CD8-positive, alpha-beta memory T cell (primary cell): ENCODE results near the gene SMAD1. TPM values are rescaled to one million over a fixed set of nuclear protein-coding genes. Genes with fewer than 3 reads are reported as not detected.

ENCODE experiments used
- CTCF ChIA-PET: fragments of 350-600 bp; sonication (Branson Sonifier 250); formaldehyde crosslinking; loops from one replicate; lab custom pipeline; 2021; ENCODE audit warnings: antibody characterized with exemption; lab: Charles Lee
- POLR2A ChIA-PET: fragments of 350-600 bp; sonication (Branson Sonifier 250); formaldehyde crosslinking; loops from one replicate; lab custom pipeline; 2021; ENCODE audit warnings: antibody characterized with exemption; lab: Charles Lee
- DNase-seq, 5 donors: peaks; one replicate each; pipeline versions ENCODE4 v3.0.0 to v3.0.0-alpha.2; 2020 to 2022; ENCODE audit warnings: mixed read lengths in 1 of 5
- H3K27ac ChIP-seq: one replicate; pipeline ENCODE4 v1.7.0; 2013; ENCODE audit warnings: low read depth, mild to moderate bottlenecking, low read length, moderate library complexity
- H3K27me3 ChIP-seq: 2 replicates; pipeline ENCODE4 v1.7.0; 2013; ENCODE audit warnings: low read length, mild to moderate bottlenecking; ENCODE audit not compliant: insufficient read depth, poor library complexity, severe bottlenecking
- H3K36me3 ChIP-seq: 2 replicates; pipeline ENCODE4 v1.7.0; 2013; ENCODE audit warnings: mild to moderate bottlenecking, low read length, moderate library complexity; ENCODE audit not compliant: insufficient read depth
- H3K4me1 ChIP-seq: 2 replicates; pipeline ENCODE4 v1.7.0; 2013; ENCODE audit warnings: mild to moderate bottlenecking, low read length, moderate library complexity; ENCODE audit not compliant: insufficient read depth
- H3K4me3 ChIP-seq: 2 replicates; pipeline ENCODE4 v1.7.0; 2013; ENCODE audit warnings: mild to moderate bottlenecking, low read length
- H3K9me3 ChIP-seq: 2 replicates; pipeline ENCODE4 v1.7.0; 2013; ENCODE audit warnings: mild to moderate bottlenecking, low read length
- H3K27ac Mint-ChIP-seq, 8 donors: one replicate each; pipeline ENCODE4 v1.8.0; 2020 to 2021; ENCODE audit warnings: mixed read lengths in 8 of 8, mild to moderate bottlenecking in 6 of 8, inconsistent platforms in 3 of 8, moderate library complexity in 3 of 8
- H3K27me3 Mint-ChIP-seq, 2 donors: one replicate each; pipeline ENCODE4 v1.8.0; 2020 to 2021; ENCODE audit warnings: mixed read lengths in 2 of 2, mild to moderate bottlenecking in 1 of 2, moderate library complexity in 1 of 2
- H3K36me3 Mint-ChIP-seq, 3 donors: one replicate each; pipeline ENCODE4 v1.8.0; 2020 to 2021; ENCODE audit warnings: mixed read lengths in 3 of 3, inconsistent platforms in 1 of 3, mild to moderate bottlenecking in 1 of 3
- H3K4me1 Mint-ChIP-seq, 3 donors: one replicate each; pipeline ENCODE4 v1.8.0; 2020 to 2021; ENCODE audit warnings: mixed read lengths in 3 of 3, inconsistent platforms in 1 of 3, mild to moderate bottlenecking in 1 of 3
- H3K4me3 Mint-ChIP-seq, 7 donors: one replicate each; pipeline ENCODE4 v1.8.0; 2020 to 2021; ENCODE audit warnings: mixed read lengths in 7 of 7, mild to moderate bottlenecking in 6 of 7, moderate library complexity in 4 of 7, inconsistent platforms in 2 of 7
- H3K9me3 Mint-ChIP-seq, 5 donors: one replicate each; pipeline ENCODE4 v1.8.0; 2020 to 2022; ENCODE audit warnings: mixed read lengths in 5 of 5, mild to moderate bottlenecking in 3 of 5, moderate library complexity in 2 of 5, inconsistent platforms in 1 of 5
- polyA plus RNA-seq: library from polyadenylated mRNA; unstranded; fragments of 300-500 nt; fragmentation: Illumina TruSeq; gene quantifications from one replicate; pipeline ENCODE4 v1.2.3, GENCODE V29; 2021
- total RNA-seq, 2 experiments: library from RNA; stranded (reverse); gene quantifications; one replicate each; pipeline ENCODE4 v1.2.3, GENCODE V29; 2021

Gene SMAD1
- total and polyA plus RNA-seq, 3 experiments from 2014 or later, result 0.52 to 1.6 (median 1.3) TPM

- ChIA-PET POLR2A (no interaction called here), CTCF (no interaction called here)
- Histone ChIP-seq H3K27me3 (peaks cover 5% of the 10 kb centered on the region), H3K4me1 (no peaks in the 10 kb centered on the region), H3K4me3 (no peak overlapping the region), H3K27ac (no peak overlapping the region), H3K9me3 (no peaks in the 10 kb centered on the region), H3K36me3 (no peaks in the 10 kb centered on the region)
- no peak for DNase-seq
- Mint-ChIP-seq H3K9me3 (no peaks in the 10 kb centered on the region), H3K27me3 (peaks cover 4 to 12% of the 10 kb centered on the region in 2 donors), H3K27ac (no peak overlapping the region), H3K4me1 (no peaks in the 10 kb centered on the region), H3K4me3 (no peak overlapping the region), H3K36me3 (no peaks in the 10 kb centered on the region)
These were observed 41.5 kb downstream of the SMAD1 start for GRCh38 chr4:145523117-145523516.

- no peak overlapping the region for H3K4me3 Mint-ChIP-seq
- no peak for DNase-seq
- ChIA-PET CTCF (no interaction called here), POLR2A (no interaction called here)
- H3K9me3 Mint-ChIP-seq, result no peaks in the 10 kb centered on the region
- Histone ChIP-seq H3K36me3 (no peaks in the 10 kb centered on the region), H3K4me3 (no peak overlapping the region), H3K27me3 (peaks cover 5% of the 10 kb centered on the region), H3K9me3 (no peaks in the 10 kb centered on the region), H3K27ac (no peak overlapping the region), H3K4me1 (no peaks in the 10 kb centered on the region)
- no peaks in the 10 kb centered on the region for H3K4me1 Mint-ChIP-seq
- H3K36me3 Mint-ChIP-seq, result no peaks in the 10 kb centered on the region
- peaks cover 4 to 17% of the 10 kb centered on the region in 2 donors for H3K27me3 Mint-ChIP-seq
- no peak overlapping the region for H3K27ac Mint-ChIP-seq
These were observed 42.9 kb downstream of the SMAD1 start for GRCh38 chr4:145524552-145524951.

- Histone ChIP-seq H3K27me3 (peaks cover 5% of the 10 kb centered on the region), H3K36me3 (no peaks in the 10 kb centered on the region), H3K27ac (no peak overlapping the region), H3K9me3 (no peaks in the 10 kb centered on the region), H3K4me1 (no peaks in the 10 kb centered on the region), H3K4me3 (no peak overlapping the region)
- H3K4me1 Mint-ChIP-seq, result no peaks in the 10 kb centered on the region
- CTCF ChIA-PET, result no interaction called here
- H3K36me3 Mint-ChIP-seq, result no peaks in the 10 kb centered on the region
- H3K4me3 Mint-ChIP-seq, result no peak overlapping the region
- POLR2A ChIA-PET, result no interaction called here
- no peaks in the 10 kb centered on the region for H3K9me3 Mint-ChIP-seq
- DNase-seq, result no peak
- peaks cover 2 to 22% of the 10 kb centered on the region in 2 donors for H3K27me3 Mint-ChIP-seq
- H3K27ac Mint-ChIP-seq, result no peak overlapping the region
These were observed 43.7 kb downstream of the SMAD1 start for GRCh38 chr4:145525291-145525740.

- POLR2A ChIA-PET, result interaction anchor here (0.7 kb wide), 1 partner anchor 15 kb away, joined by 4 read pairs; no protein-coding TSS in a partner anchor
- no peaks in the 10 kb centered on the region for H3K9me3 Mint-ChIP-seq
- H3K4me3 ChIP-seq, result no peak overlapping the region
- H3K36me3 Mint-ChIP-seq, result no peaks in the 10 kb centered on the region
- H3K4me3 Mint-ChIP-seq, result no peak overlapping the region
- no peaks in the 10 kb centered on the region for H3K36me3 ChIP-seq
- H3K4me1 ChIP-seq, result no peaks in the 10 kb centered on the region
- H3K27me3 ChIP-seq, result no peaks in the 10 kb centered on the region
- H3K4me1 Mint-ChIP-seq, result no peaks in the 10 kb centered on the region
- peaks cover 1 to 28% of the 10 kb centered on the region in 2 donors for H3K27me3 Mint-ChIP-seq
- H3K9me3 ChIP-seq, result no peaks in the 10 kb centered on the region
- no peak overlapping the region for H3K27ac ChIP-seq
- H3K27ac Mint-ChIP-seq, result no peak overlapping the region
- CTCF ChIA-PET, result no interaction called here
- no peak for DNase-seq
These were observed 46.1 kb downstream of the SMAD1 start for GRCh38 chr4:145527773-145528172.

- CTCF ChIA-PET, result no interaction called here
- H3K9me3 ChIP-seq, result no peaks in the 10 kb centered on the region
- H3K9me3 Mint-ChIP-seq, result no peaks in the 10 kb centered on the region
- no peaks in the 10 kb centered on the region for H3K4me1 Mint-ChIP-seq
- H3K27me3 Mint-ChIP-seq, result peaks cover 1 to 21% of the 10 kb centered on the region in 2 donors
- H3K4me3 ChIP-seq, result no peak overlapping the region
- H3K4me3 Mint-ChIP-seq, result no peak overlapping the region
- POLR2A ChIA-PET, result interaction anchor here (0.7 kb wide), 1 partner anchor 16 kb away, joined by 4 read pairs; no protein-coding TSS in a partner anchor
- H3K27ac Mint-ChIP-seq, result no peak overlapping the region
- no peaks in the 10 kb centered on the region for H3K27me3 ChIP-seq
- no peaks in the 10 kb centered on the region for H3K4me1 ChIP-seq
- H3K27ac ChIP-seq, result no peak overlapping the region
- no peaks in the 10 kb centered on the region for H3K36me3 Mint-ChIP-seq
- no peak for DNase-seq
- H3K36me3 ChIP-seq, result no peaks in the 10 kb centered on the region
These were observed 46.9 kb downstream of the SMAD1 start for GRCh38 chr4:145528601-145529000.

DNA sequence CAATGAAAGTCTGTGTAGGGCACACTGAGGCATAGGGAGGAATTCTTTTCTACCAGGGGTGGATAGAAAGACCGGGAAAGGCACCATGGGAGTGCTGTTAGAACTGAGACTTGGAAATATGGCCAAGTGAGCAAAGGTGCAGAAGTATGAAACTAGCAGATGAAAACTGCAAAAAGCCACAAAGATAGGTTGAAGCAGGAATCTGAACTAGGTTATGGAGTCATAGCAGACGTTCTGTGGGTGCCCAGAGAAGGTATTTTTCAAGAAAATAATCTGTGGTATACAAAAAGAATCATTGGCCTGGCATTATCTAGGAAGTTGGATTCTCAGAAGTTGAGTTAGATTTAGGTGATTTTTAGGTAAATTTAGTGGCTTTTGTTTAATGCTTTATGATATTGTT lies 48.5 kb downstream of the SMAD1 start:
- ChIA-PET POLR2A (no interaction called here), CTCF (no interaction called here)
- no peak for DNase-seq
- no peak overlapping the region for H3K27ac ChIP-seq
- H3K4me1 ChIP-seq, result no peaks in the 10 kb centered on the region
- Mint-ChIP-seq H3K4me1 (no peaks in the 10 kb centered on the region), H3K27me3 (peaks cover 1 to 29% of the 10 kb centered on the region in 2 donors), H3K4me3 (no peak overlapping the region), H3K9me3 (no peaks in the 10 kb centered on the region), H3K36me3 (no peaks in the 10 kb centered on the region), H3K27ac (no peak overlapping the region)
- H3K27me3 ChIP-seq, result no peaks in the 10 kb centered on the region
- no peaks in the 10 kb centered on the region for H3K9me3 ChIP-seq
- H3K4me3 ChIP-seq, result no peak overlapping the region
- no peaks in the 10 kb centered on the region for H3K36me3 ChIP-seq

DNA sequence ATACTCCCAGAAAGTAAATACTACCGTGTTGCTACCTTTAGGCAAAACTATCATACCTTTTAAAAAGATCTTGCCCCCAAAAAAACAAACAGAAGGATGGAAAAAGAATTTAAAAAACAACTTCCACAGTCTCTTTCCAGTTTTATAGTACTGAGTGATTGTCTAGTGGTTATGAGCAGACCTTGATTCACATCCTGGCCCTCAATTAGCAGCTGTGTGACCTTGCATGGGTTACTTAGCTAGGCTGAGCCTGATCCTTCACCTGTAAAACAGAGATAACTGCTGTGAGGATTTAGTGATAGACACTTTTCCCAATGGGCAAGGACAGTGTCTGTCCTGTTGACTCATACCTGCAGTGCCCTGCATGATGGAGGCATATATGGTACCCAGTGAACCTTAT lies 49.0 kb downstream of the SMAD1 start:
- Mint-ChIP-seq H3K36me3 (no peaks in the 10 kb centered on the region), H3K4me3 (no peak overlapping the region), H3K27ac (no peak overlapping the region), H3K27me3 (peaks cover 1 to 34% of the 10 kb centered on the region in 2 donors), H3K4me1 (no peaks in the 10 kb centered on the region), H3K9me3 (no peaks in the 10 kb centered on the region)
- H3K9me3 ChIP-seq, result no peaks in the 10 kb centered on the region
- DNase-seq, result no peak
- H3K27me3 ChIP-seq, result no peaks in the 10 kb centered on the region
- H3K36me3 ChIP-seq, result no peaks in the 10 kb centered on the region
- no peaks in the 10 kb centered on the region for H3K4me1 ChIP-seq
- POLR2A ChIA-PET, result no interaction called here
- CTCF ChIA-PET, result no interaction called here
- no peak overlapping the region for H3K27ac ChIP-seq
- H3K4me3 ChIP-seq, result no peak overlapping the region

DNA sequence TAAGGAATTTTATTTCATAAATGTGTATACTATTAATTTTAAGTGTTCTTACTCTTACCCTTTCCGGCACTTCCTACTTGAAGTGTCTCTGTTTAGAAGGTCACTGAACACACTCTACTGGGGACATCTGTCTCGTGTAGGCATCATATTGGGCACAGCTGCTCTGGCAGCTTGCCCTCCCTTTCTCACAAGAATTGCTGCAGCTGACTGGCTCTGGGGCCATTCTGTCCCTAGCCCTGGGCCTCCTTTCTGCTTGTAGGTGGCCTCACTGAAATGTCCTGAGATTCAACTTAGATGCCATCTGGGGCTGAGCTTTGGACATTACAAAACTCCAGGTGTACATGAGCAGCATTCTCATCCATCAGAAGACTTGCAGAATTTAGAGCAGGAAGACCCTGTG lies 49.6 kb downstream of the SMAD1 start:
- Histone ChIP-seq H3K4me1 (no peaks in the 10 kb centered on the region), H3K9me3 (no peaks in the 10 kb centered on the region), H3K27me3 (no peaks in the 10 kb centered on the region), H3K27ac (no peak overlapping the region), H3K4me3 (no peak overlapping the region), H3K36me3 (no peaks in the 10 kb centered on the region)
- H3K27ac Mint-ChIP-seq, result no peak overlapping the region
- H3K27me3 Mint-ChIP-seq, result peaks cover 1 to 34% of the 10 kb centered on the region in 2 donors
- DNase-seq, result no peak
- H3K9me3 Mint-ChIP-seq, result no peaks in the 10 kb centered on the region
- H3K4me3 Mint-ChIP-seq, result no peak overlapping the region
- H3K4me1 Mint-ChIP-seq, result no peaks in the 10 kb centered on the region
- ChIA-PET POLR2A (no interaction called here), CTCF (interaction anchor here (1.3 kb wide), 1 partner anchor 26 kb away, joined by 3 read pairs; no protein-coding TSS in a partner anchor)
- no peaks in the 10 kb centered on the region for H3K36me3 Mint-ChIP-seq
